Measurements from ENCODE around the gene FHL2. TPM values are rescaled to one million over a fixed set of nuclear protein-coding genes. Genes with fewer than 3 reads are reported as not detected.

The FHL2 gene
- total and polyA plus RNA-seq, 2 donors (not counting 1 experiment from before 2014, with no cell fraction given) = not detected

DNA sequence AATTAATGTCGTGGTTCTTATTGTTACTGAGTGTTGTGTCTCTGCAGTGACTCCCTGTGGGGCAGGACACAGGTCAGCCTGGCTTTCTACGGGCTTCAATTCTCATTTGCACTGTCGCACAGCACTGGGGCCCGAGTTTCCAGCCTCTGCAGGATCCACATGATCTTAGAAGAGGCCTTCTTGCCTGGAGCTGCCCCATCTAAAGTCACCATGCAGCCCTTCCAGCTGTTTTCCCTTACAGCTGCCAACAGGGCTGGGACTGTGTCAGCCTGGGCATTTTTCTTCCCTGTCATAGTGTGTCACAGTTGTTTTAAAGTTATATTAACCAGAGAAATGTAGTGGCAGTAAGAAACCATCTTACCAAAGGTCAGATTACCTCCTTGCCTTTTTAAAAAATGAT is 27.0 kb downstream of the FHL2 start:
- Mint-ChIP-seq H3K27me3 (no peaks in the 10 kb centered on the region), H3K4me1 (peaks cover 4% of the 10 kb centered on the region), H3K27ac (no peak overlapping the region), H3K9me3 (ENCODE audit: insufficient read depth) (no peaks in the 10 kb centered on the region), H3K4me3 (no peak overlapping the region)
- Histone ChIP-seq H3K4me3 (ENCODE audit: control extremely low read depth in 1 of 5, extremely low read depth in 1 of 5, insufficient read depth in 1 of 5, low read depth in 2 of 5, low read length in 4 of 5) (no peak overlapping the region), H3K4me1 (ENCODE audit: control insufficient read depth in 2 of 2, insufficient read depth in 2 of 2, low read length in 2 of 2) (peaks cover 0 to 3% of the 10 kb centered on the region in 2 donors), H2AFZ (ENCODE audit: insufficient read depth, low read depth, low read length, poor library complexity, severe bottlenecking) (no peak overlapping the region), H3K36me3 (replicated peaks in 1 of 2; ENCODE audit: control extremely low read depth in 1 of 2, control insufficient read depth in 1 of 2, extremely low read depth in 1 of 2, insufficient read depth in 2 of 2, low read length in 1 of 2) (no peaks in the 10 kb centered on the region), H3K9me3 (ENCODE audit: control extremely low read depth in 1 of 3, control insufficient read depth in 2 of 3, insufficient read depth in 1 of 3, low read length in 2 of 3) (no peaks in the 10 kb centered on the region), H3K27ac (ENCODE audit: low read length in 2 of 2) (no peak overlapping the region), H3K27me3 (replicated peaks in 1 of 4; ENCODE audit: control extremely low read depth in 1 of 4, control insufficient read depth in 3 of 4, insufficient read depth in 4 of 4, low read length in 3 of 4) (no peaks in the 10 kb centered on the region), H3K79me2 (ENCODE audit: control insufficient read depth, insufficient read depth, low read length) (no peaks in the 10 kb centered on the region), H3K4me2 (replicated peaks; ENCODE audit: low read depth, low read length, poor library complexity, severe bottlenecking) (no peak overlapping the region), H4K20me1 (ENCODE audit: control insufficient read depth, insufficient read depth, low read length, poor library complexity, severe bottlenecking) (no peaks in the 10 kb centered on the region), H3K9ac (ENCODE audit: low read length) (no peak overlapping the region)
- ATAC-seq (ENCODE audit: low read depth) (no peak), DNase-seq (no peak)
- POLR2A ChIA-PET = no interaction called here
- CTCF ChIA-PET = interaction anchor here (0.9 to 1.2 kb wide), 2 partner anchors 9 to 175 kb away, joined by 3 read pairs; no protein-coding TSS in a partner anchor
- intact Hi-C loops (cut with micrococcal nuclease) = no loop called here
- no peak for TF ChIP-seq EZH2 (IDR thresholded peaks at IDR 0.05; ENCODE audit: borderline replicate concordance, insufficient read depth, low read depth, low read length, poor library complexity, severe bottlenecking)
- TF ChIP-seq CTCF (IDR thresholded peaks at IDR 0.05) = no peak
- WGBS (ENCODE audit: insufficient coverage) = 76% methylated on average over 4 of the region's 4 CpGs

GRCh38 chr2:105371156-105371555 is 27.7 kb downstream of the FHL2 start:
- H3K4me1 ChIP-seq (ENCODE audit: control insufficient read depth in 2 of 2, insufficient read depth in 2 of 2, low read length in 2 of 2) = peaks cover 0 to 3% of the 10 kb centered on the region in 2 donors
- Mint-ChIP-seq H3K27me3 (no peaks in the 10 kb centered on the region), H3K4me1 (peaks cover 4% of the 10 kb centered on the region), H3K27ac (no peak overlapping the region), H3K9me3 (ENCODE audit: insufficient read depth) (no peaks in the 10 kb centered on the region), H3K4me3 (no peak overlapping the region)
- no peaks in the 10 kb centered on the region for H3K79me2 ChIP-seq (ENCODE audit: control insufficient read depth, insufficient read depth, low read length)
- no peak overlapping the region for H2AFZ ChIP-seq (ENCODE audit: insufficient read depth, low read depth, low read length, poor library complexity, severe bottlenecking)
- H3K27me3 ChIP-seq (replicated peaks in 1 of 4; ENCODE audit: control extremely low read depth in 1 of 4, control insufficient read depth in 3 of 4, insufficient read depth in 4 of 4, low read length in 3 of 4) = no peaks in the 10 kb centered on the region
- intact Hi-C loops (cut with micrococcal nuclease) = no loop called here
- H3K27ac ChIP-seq (ENCODE audit: low read length in 2 of 2) = no peak overlapping the region
- no peak overlapping the region for H3K9ac ChIP-seq (ENCODE audit: low read length)
- ChIA-PET CTCF (interaction anchor here (1.2 kb wide), 1 partner anchor 8 kb away, joined by 3 read pairs; no protein-coding TSS in a partner anchor), POLR2A (no interaction called here)
- WGBS (ENCODE audit: insufficient coverage) = 100% methylated on average over 9 of the region's 10 CpGs
- ATAC-seq (ENCODE audit: low read depth) = no peak
- H4K20me1 ChIP-seq (ENCODE audit: control insufficient read depth, insufficient read depth, low read length, poor library complexity, severe bottlenecking) = no peaks in the 10 kb centered on the region
- H3K36me3 ChIP-seq (replicated peaks in 1 of 2; ENCODE audit: control extremely low read depth in 1 of 2, control insufficient read depth in 1 of 2, extremely low read depth in 1 of 2, insufficient read depth in 2 of 2, low read length in 1 of 2) = no peaks in the 10 kb centered on the region
- no peak overlapping the region for H3K4me3 ChIP-seq (ENCODE audit: control extremely low read depth in 1 of 5, extremely low read depth in 1 of 5, insufficient read depth in 1 of 5, low read depth in 2 of 5, low read length in 4 of 5)
- H3K4me2 ChIP-seq (replicated peaks; ENCODE audit: low read depth, low read length, poor library complexity, severe bottlenecking) = no peak overlapping the region
- no peak for DNase-seq
- no peak for TF ChIP-seq CTCF (IDR thresholded peaks at IDR 0.05)
- no peak for TF ChIP-seq EZH2 (IDR thresholded peaks at IDR 0.05; ENCODE audit: borderline replicate concordance, insufficient read depth, low read depth, low read length, poor library complexity, severe bottlenecking)
- H3K9me3 ChIP-seq (ENCODE audit: control extremely low read depth in 1 of 3, control insufficient read depth in 2 of 3, insufficient read depth in 1 of 3, low read length in 2 of 3) = no peaks in the 10 kb centered on the region

Measured in B cell (primary cell).